Spinal cord (tissue), 10 donors: ENCODE data around the gene WWOX. TPM values are rescaled to one million over a fixed set of nuclear protein-coding genes. Genes with fewer than 3 reads are reported as not detected.

Source experiments
- DNase-seq, 6 donors: peaks; one replicate each; pipeline versions ENCODE4 v3.0.0 to v3.0.0-alpha.2; 2013 to 2015; ENCODE audit warnings: low spot score in 6 of 6, low read depth in 4 of 6
- H3K27ac ChIP-seq: one replicate; pipeline ENCODE4 v1.5.1; 2013; ENCODE audit warnings: low read depth, low read length, control low read depth
- H3K27me3 ChIP-seq: one replicate; pipeline ENCODE4 v1.6.1; 2013; ENCODE audit warnings: low read length; ENCODE audit not compliant: control insufficient read depth, insufficient read depth
- H3K36me3 ChIP-seq: one replicate; pipeline ENCODE4 v1.6.1; 2013; ENCODE audit warnings: low read length; ENCODE audit not compliant: control insufficient read depth, insufficient read depth
- H3K4me1 ChIP-seq: one replicate; pipeline ENCODE4 v1.6.1; 2013; ENCODE audit warnings: low read length; ENCODE audit not compliant: control insufficient read depth, insufficient read depth
- H3K4me3 ChIP-seq: one replicate; pipeline ENCODE4 v1.5.1; 2013; ENCODE audit warnings: low read depth, low read length, control low read depth
- H3K9me3 ChIP-seq: one replicate; pipeline ENCODE4 v1.6.1; 2013; ENCODE audit warnings: low read length; ENCODE audit not compliant: control insufficient read depth, insufficient read depth
- WGBS: methylation state at CpG from one replicate; pipeline ENCODE4 v1.1.5; 2013; ENCODE audit warnings: missing lambda C conversion rate; ENCODE audit not compliant: insufficient coverage; 5-methylcytosine and 5-hydroxymethylcytosine counted together
- polyA plus RNA-seq, 2 donors: library from polyadenylated mRNA; unstranded; fragments of 120-200 nt; gene quantifications; one replicate each; pipeline ENCODE4 v1.2.1, GENCODE V29; 2013; ENCODE audit not compliant: insufficient read length in 2 of 2
- total RNA-seq, 2 donors: library from RNA; depleted of rRNA in 1 of 2; stranded (reverse); fragments of 120-200 nt in 1 of 2; fragments of >200 nt in 1 of 2; gene quantifications; one replicate each; pipeline versions ENCODE4 v1.2.3 to v1.2.4, GENCODE V29; 2013 to 2014
- donor health status: healthy.

Gene WWOX
- total and polyA plus RNA-seq, 4 donors, result 27.5 to 51.5 (median 32.5) TPM

DNA sequence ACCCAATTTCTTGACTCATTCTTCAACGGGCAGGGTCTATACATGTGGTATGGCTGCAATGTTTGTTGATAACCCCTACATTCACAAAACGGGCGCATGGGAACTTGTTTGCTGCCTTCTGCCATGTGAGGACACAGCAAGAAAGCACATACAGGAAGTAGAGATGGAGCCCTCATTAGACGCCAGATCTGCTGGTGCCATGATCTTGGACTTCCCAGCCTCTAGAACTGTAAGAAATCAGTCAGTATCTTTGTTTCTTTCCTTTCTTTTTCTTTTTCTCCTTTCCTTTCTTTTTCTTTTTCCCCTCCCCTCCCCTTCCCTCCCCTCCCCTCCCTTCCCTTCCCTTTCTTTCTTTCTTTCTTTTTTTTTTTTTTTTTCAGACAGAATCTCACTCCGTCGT lies 165.2 kb downstream of the WWOX start:
- 100% methylated on average over 1 of the region's 6 CpGs for WGBS
- no peak for DNase-seq
- H3K4me3 ChIP-seq, result no peak overlapping the region
- H3K27ac ChIP-seq, result no peak overlapping the region
- H3K9me3 ChIP-seq, result peaks cover 5% of the 10 kb centered on the region
- H3K27me3 ChIP-seq, result no peaks in the 10 kb centered on the region
- no peaks in the 10 kb centered on the region for H3K4me1 ChIP-seq
- no peaks in the 10 kb centered on the region for H3K36me3 ChIP-seq

DNA sequence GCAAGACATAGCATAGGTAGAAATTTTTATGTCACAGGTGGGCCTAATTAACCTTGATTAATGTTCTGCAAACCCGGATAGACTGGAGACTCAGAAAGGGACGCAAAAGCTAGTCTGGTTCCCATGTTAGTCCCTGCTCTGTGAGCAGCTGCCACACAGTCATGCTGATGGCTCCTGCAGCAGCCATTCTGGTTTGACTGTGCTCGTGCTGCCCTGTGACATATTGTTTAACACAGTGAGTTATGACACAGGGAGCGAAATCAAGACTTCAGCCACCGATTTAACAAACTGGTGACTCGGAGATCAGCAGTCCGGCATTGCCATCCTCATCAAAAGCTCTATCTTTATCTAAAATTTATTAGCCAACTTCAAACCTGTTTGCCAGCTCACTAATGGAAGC lies 169.8 kb downstream of the WWOX start:
- H3K36me3 ChIP-seq, result no peaks in the 10 kb centered on the region
- H3K9me3 ChIP-seq, result peaks cover 4% of the 10 kb centered on the region
- no peak overlapping the region for H3K4me3 ChIP-seq
- DNase-seq, result peak in 1 of 6 donors; percentile 61
- no peak overlapping the region for H3K27ac ChIP-seq
- 48% methylated on average over 7 of the region's 7 CpGs for WGBS
- H3K4me1 ChIP-seq, result no peaks in the 10 kb centered on the region
- no peaks in the 10 kb centered on the region for H3K27me3 ChIP-seq

DNA sequence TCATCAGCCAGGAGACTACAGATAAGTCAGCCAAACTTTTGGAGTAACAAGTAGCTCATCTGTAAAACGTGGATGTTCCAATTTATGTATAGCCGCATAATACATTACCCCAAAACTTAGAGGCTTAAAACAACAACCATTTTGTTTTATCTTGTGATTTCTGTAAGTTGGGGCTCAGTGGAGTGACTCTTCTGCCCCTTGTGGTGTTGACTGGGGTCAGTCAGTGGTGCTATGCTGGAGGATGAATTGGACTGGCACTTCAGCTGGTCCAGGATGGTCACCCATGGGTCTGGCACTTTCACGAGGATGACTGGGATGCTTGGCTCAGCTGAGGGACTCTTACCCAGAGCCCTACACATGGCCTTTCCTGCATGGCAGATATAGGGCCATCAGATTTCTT lies 172.5 kb downstream of the WWOX start:
- DNase-seq, result no peak
- 92% methylated on average over 1 of the region's 3 CpGs for WGBS
- Histone ChIP-seq H3K27ac (no peak overlapping the region), H3K27me3 (no peaks in the 10 kb centered on the region), H3K36me3 (no peaks in the 10 kb centered on the region), H3K4me3 (no peak overlapping the region), H3K4me1 (peaks cover 3% of the 10 kb centered on the region), H3K9me3 (no peaks in the 10 kb centered on the region)

DNA sequence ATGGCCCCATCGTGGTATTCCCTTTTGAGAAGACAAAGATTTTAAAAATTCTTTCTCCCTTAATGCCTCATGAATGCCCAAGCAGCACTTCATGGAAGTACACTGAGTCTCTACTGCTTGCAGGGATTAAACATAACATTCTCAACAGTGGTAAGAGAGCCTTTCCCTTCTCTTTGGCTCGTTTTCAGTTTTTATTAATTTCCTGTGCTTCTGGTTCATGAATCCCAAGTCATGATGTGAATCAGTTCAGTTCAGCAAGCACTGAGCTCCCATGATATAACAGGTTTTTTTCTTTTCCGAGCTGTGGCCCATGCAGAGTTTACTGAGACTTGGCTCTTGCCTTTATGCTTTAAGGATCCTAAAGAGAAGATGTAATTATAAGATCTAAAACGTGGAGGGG lies 175.3 kb downstream of the WWOX start:
- Histone ChIP-seq H3K27ac (no peak overlapping the region), H3K27me3 (no peaks in the 10 kb centered on the region), H3K36me3 (no peaks in the 10 kb centered on the region), H3K4me3 (no peak overlapping the region), H3K4me1 (peaks cover 7% of the 10 kb centered on the region), H3K9me3 (no peaks in the 10 kb centered on the region)
- WGBS, result 79% methylated on average over 2 of the region's 4 CpGs
- DNase-seq, result no peak

DNA sequence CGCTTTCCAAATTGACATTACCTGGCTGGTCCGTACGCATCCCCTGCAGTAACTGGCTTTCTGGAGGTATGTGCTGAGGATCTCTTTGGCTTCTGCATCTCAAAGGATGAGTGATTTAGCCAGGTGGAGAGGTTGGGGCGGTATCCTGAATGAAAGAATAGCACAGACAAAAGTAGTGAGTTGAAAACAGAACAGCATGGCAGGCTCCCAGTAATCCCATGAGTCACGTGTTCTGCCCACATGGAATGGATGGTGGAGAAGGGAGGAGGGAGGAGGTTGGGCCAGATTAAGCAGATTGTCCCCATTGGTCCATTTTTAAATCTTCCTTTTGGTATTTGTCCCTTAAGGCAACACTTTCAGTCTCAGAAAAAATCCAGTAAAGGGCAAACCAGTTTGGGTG lies 176.0 kb downstream of the WWOX start:
- Histone ChIP-seq H3K27me3 (no peaks in the 10 kb centered on the region), H3K4me3 (no peak overlapping the region), H3K4me1 (peaks cover 7% of the 10 kb centered on the region), H3K27ac (no peak overlapping the region), H3K9me3 (no peaks in the 10 kb centered on the region), H3K36me3 (no peaks in the 10 kb centered on the region)
- 83% methylated on average over 2 of the region's 5 CpGs for WGBS
- no peak for DNase-seq

DNA sequence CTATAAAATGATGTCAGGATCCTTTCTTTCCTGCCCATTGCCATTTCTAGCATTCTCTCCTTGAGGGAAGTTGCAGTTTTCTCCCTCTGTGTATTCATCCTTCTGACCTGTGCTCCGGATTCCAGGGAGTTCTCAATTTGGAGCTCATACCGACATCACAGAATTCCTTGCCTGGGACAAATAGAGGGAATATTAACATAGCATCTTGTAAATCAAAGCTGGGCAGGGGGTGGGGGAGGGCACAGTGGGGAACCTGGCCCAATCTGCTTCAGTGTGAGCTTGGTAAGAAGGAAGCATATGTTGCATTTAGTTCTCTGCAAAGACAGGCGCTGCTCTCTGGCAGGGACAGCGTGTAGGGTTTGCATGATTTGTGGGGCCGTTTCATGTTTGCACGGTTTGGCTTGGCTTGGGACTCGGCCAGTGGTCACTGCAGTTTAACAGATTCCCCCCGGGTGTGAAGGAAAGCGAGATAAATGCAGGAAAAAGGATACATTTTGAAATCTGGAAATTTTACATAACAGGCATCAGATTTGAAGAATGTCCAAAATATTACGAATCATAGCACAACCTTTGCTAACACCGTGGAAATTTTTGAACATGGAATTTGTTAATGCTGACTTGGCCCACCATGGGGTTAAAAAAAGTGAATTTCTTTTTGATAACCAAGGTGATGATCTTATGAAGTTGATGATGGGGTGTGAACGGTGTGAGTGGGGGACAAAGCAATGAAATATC lies 178.0 kb downstream of the WWOX start:
- DNase-seq, result peak in 2 of 6 donors; percentile 67 to 76
- 12% methylated on average over 8 of the region's 12 CpGs for WGBS
- Histone ChIP-seq H3K4me3 (no peak overlapping the region), H3K4me1 (peaks cover 7% of the 10 kb centered on the region), H3K9me3 (no peaks in the 10 kb centered on the region), H3K36me3 (no peaks in the 10 kb centered on the region), H3K27ac (peak overlapping the region; percentile 50), H3K27me3 (no peaks in the 10 kb centered on the region)

DNA sequence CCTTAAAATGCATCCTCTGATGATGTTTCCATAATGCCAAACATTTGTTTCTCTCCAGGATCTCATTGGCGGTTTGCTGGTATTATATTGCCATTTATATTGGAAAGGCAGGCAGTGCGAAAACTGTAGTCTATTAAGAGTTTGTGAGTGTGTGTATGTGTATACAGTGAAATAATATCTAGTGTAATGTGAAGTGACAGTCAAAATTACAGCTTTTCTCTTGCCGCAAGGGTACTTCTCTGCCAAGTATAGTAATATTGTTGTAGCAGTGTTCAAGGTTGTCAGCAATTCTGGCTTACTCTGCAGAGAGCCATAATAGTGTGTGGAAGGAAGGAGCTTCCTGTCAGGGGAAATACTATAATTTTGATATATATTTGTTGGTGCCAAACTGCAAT lies 178.6 kb downstream of the WWOX start:
- no peaks in the 10 kb centered on the region for H3K36me3 ChIP-seq
- DNase-seq, result peak in 2 of 6 donors; percentile 35 to 87
- peaks cover 7% of the 10 kb centered on the region for H3K4me1 ChIP-seq
- no peak overlapping the region for H3K4me3 ChIP-seq
- 50% methylated on average over 2 of the region's 3 CpGs for WGBS
- H3K27ac ChIP-seq, result peak overlapping the region; percentile 12
- H3K27me3 ChIP-seq, result no peaks in the 10 kb centered on the region
- H3K9me3 ChIP-seq, result no peaks in the 10 kb centered on the region

DNA sequence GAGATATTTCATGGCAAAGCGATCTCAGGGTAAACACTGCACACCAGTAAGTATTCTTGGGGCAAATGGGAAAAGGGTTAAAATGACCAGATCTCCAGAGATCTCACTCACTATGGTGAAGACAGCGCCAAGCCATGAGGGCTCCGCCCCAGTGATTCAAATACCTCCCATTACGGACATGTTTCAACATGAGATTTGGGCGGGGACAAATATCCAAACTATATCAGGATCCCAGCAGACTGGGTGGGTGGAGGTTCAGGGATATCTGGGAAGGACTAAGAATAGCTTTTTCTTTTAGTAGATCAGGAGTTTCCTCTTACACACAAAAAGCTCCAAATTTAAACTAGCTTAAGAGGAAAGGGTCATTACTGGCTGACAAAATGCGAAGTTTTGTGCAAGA lies 181.7 kb downstream of the WWOX start:
- 100% methylated on average over 2 of the region's 6 CpGs for WGBS
- Histone ChIP-seq H3K4me1 (peaks cover 4% of the 10 kb centered on the region), H3K27me3 (no peaks in the 10 kb centered on the region), H3K4me3 (no peak overlapping the region), H3K36me3 (no peaks in the 10 kb centered on the region), H3K27ac (no peak overlapping the region), H3K9me3 (no peaks in the 10 kb centered on the region)
- no peak for DNase-seq

DNA sequence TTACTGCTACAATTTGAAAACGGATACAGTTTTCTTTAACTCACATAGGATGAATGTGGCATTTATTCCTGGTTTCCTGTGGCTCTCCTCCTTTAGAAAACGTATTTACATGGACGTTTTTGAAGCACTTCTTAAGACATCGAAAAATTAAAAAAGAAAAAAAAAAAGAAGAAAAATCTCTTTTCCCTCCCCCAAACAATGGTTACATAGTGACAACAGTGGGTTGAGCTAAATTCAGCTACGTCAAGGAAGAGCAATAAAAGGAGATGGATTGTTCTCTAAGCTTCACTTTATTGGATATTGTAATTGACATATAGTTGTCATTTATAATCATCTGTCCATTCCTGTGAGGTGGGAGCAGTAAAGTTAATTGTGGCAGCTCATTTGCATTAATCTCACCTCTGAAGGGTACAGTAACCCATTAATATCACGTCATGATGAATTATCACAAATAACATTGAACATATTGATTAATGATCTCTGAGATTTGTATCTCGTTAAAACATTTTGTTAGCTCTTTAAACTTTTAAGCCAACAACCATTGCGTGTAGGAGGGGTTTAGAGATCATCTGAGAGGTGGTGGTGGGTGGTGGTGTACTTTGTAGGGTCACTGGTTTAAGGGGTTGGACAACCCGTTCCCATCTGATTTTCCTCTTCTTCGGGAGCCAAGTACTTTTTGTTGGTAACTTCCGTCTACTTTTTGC lies 184.2 kb downstream of the WWOX start:
- H3K27ac ChIP-seq, result no peak overlapping the region
- H3K36me3 ChIP-seq, result no peaks in the 10 kb centered on the region
- no peaks in the 10 kb centered on the region for H3K4me1 ChIP-seq
- peak in 1 of 6 donors; percentile 63 for DNase-seq
- no peaks in the 10 kb centered on the region for H3K27me3 ChIP-seq
- H3K4me3 ChIP-seq, result no peak overlapping the region
- WGBS, result no CpG with 5 or more reads among the region's 11 CpGs
- H3K9me3 ChIP-seq, result no peaks in the 10 kb centered on the region

DNA sequence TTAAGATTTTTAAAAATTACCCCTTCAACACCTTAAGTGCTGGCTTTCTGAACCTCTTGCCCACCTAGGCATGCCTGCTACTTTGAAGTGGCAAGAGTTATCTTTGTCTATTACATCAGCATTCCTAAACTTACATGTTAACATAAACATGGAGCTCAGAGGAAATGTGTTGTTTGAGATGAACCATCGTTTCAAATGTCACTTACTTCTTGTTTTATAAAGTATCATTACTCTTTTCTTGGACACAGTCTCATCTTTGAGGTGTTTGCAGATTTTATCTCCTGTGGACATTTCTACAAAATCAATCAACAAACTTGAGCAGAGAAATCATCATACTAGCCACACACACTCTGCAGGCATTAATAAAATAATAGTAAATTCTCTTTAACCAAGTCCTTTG lies 184.9 kb downstream of the WWOX start:
- DNase-seq, result no peak
- no peaks in the 10 kb centered on the region for H3K36me3 ChIP-seq
- H3K27ac ChIP-seq, result no peak overlapping the region
- H3K9me3 ChIP-seq, result no peaks in the 10 kb centered on the region
- H3K27me3 ChIP-seq, result peaks cover 2% of the 10 kb centered on the region
- H3K4me1 ChIP-seq, result no peaks in the 10 kb centered on the region
- no peak overlapping the region for H3K4me3 ChIP-seq
- no CpG with 5 or more reads among the region's 1 CpG for WGBS
